Cardiac muscle cell (in vitro differentiated cells and primary cell): Measurements from ENCODE around the gene SRP14. TPM values are rescaled to one million over a fixed set of nuclear protein-coding genes. Genes with fewer than 3 reads are reported as not detected.

Experiments used
- DNase-seq, 2 donors: peaks; one replicate each; pipeline versions ENCODE4 v3.0.0 to v3.0.0-alpha.2; 2010 to 2017; ENCODE audit warnings: low read depth in 1 of 2, low spot score in 1 of 2
- H3K27ac ChIP-seq: fragments of 200-600 bp; sonication (generic); 2 replicates; pipeline ENCODE4 v1.5.1; 2016
- H3K27me3 ChIP-seq: fragments of 200-600 bp; sonication (generic); 2 replicates; pipeline ENCODE4 v1.6.0; 2016; ENCODE audit warnings: control low read depth
- H3K36me3 ChIP-seq: fragments of 200-600 bp; sonication (generic); 2 replicates; pipeline ENCODE4 v1.5.1; 2016; ENCODE audit warnings: control low read depth
- H3K4me1 ChIP-seq: fragments of 200-600 bp; sonication (generic); 2 replicates; pipeline ENCODE4 v1.8.1; 2017; ENCODE audit warnings: low read depth, mild to moderate bottlenecking, mixed run types
- H3K4me3 ChIP-seq: fragments of 200-600 bp; sonication (generic); 2 replicates; pipeline ENCODE4 v1.5.1; 2016; ENCODE audit warnings: mild to moderate bottlenecking
- H3K9me3 ChIP-seq: fragments of 200-600 bp; sonication (generic); 2 replicates; pipeline ENCODE4 v1.5.1; 2017; ENCODE audit warnings: low read depth, mild to moderate bottlenecking, control low read depth
- CTCF ChIP-seq: IDR thresholded peaks from 2 replicates; pipeline ENCODE4 v1.5.1; 2012; ENCODE audit warnings: low read depth, mild to moderate bottlenecking, low read length
- polyA plus RNA-seq: library from polyadenylated mRNA; unstranded; fragments of >200 nt; fragmentation: Nextera tagmentation; extraction: Ambion mirVana; gene quantifications from 2 replicates; pipeline ENCODE4 v1.2.1, GENCODE V29; 2016
- total RNA-seq: library from RNA; depleted of rRNA; stranded (reverse); fragments of >200 nt; gene quantifications from 2 replicates; pipeline ENCODE4 v1.2.3, GENCODE V29; 2016

Gene SRP14
- total and polyA plus RNA-seq, 2 experiments from 2014 or later, result 691 to 1,525 TPM

DNA sequence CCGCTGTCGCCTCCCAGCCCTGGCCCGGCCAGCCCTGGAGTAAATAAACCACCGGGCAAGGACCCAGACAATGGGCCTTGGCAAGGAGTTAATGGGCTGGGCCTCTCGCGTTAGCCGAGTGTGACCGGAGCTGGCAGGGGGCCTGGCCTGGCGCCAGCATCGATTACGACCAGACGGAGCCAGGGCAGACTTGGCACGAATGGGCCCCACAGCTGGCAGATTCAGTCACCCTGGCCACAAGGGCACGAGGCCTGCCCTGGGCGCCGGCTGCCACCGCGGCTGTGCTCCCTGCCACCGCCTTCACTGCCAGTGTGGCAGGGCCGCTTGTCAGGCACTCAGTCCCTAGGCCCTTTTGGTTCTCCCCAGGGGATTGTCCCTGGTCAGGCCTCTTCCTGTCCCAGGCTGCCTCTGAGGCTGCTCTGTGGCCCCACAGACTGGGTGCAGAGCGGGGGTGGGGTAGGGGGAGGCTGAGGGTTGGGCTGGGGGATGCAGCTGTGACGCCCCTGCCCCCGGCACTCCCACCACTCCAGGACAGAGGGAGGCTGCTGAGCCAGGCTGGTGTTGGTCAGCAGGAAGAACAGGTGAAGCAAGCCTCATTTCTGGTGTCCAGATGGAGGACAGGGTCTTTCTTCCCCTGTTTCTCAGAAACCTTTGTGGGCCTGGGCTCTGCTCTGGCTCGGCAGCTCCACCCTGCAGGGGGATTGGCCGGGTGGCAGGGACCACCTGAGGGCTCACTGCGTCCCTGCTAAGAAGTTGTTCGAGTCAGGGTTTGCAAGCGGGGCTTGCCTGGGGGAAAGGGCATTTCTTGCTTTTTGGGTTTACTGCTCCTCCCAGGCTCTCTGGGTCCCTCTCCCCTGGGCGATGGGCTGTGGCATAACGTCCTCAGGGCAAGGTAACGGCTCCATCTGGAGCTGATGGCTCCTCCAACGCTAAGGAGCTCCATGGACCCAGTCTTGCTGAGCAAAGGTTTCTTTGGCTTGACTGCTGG, 30.5 kb upstream of the SRP14 start:
- no peaks in the 10 kb centered on the region for H3K27me3 ChIP-seq
- peaks cover 14% of the 10 kb centered on the region for H3K4me1 ChIP-seq
- peak overlapping the region; percentile 79 for H3K27ac ChIP-seq
- peak; percentile 44 to 72 for DNase-seq
- H3K36me3 ChIP-seq, result no peaks in the 10 kb centered on the region
- TF ChIP-seq CTCF, result no peak
- H3K4me3 ChIP-seq, result no peak overlapping the region
- H3K9me3 ChIP-seq, result no peaks in the 10 kb centered on the region

- no peaks in the 10 kb centered on the region for H3K36me3 ChIP-seq
- no peaks in the 10 kb centered on the region for H3K9me3 ChIP-seq
- no peaks in the 10 kb centered on the region for H3K27me3 ChIP-seq
- no peak overlapping the region for H3K4me3 ChIP-seq
- TF ChIP-seq CTCF, result no peak
- H3K27ac ChIP-seq, result no peak overlapping the region
- peaks cover 14% of the 10 kb centered on the region for H3K4me1 ChIP-seq
- no peak for DNase-seq
Observed at GRCh38 chr15:40067921-40068624, 29.1 kb upstream of the SRP14 start.

- Histone ChIP-seq H3K4me1 (peaks cover 14% of the 10 kb centered on the region), H3K9me3 (no peaks in the 10 kb centered on the region), H3K4me3 (no peak overlapping the region), H3K27me3 (no peaks in the 10 kb centered on the region), H3K27ac (no peak overlapping the region), H3K36me3 (no peaks in the 10 kb centered on the region)
- no peak for TF ChIP-seq CTCF
- DNase-seq, result no peak
Observed at GRCh38 chr15:40066589-40066988, 27.6 kb upstream of the SRP14 start.

DNA sequence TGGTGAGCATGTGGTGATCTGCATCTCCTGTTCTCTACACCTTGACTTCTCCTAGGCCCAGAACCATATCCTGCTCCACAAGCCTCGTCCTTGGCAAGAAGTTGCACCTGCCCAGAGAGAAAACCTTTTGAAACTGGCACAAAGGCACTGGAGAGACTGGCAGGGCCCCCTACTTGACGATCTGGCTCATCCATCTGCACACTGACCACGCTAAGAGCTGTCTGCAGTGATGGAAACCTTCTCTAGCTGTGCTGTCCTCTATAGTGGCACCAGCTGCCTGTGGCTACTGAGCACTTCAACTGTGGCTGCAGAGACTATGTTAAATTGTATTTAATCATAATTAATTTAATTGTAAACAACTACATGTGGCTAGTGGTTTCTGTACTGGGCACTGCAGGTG, 26.2 kb upstream of the SRP14 start:
- TF ChIP-seq CTCF, result no peak
- no peak overlapping the region for H3K27ac ChIP-seq
- H3K27me3 ChIP-seq, result no peaks in the 10 kb centered on the region
- H3K4me3 ChIP-seq, result no peak overlapping the region
- DNase-seq, result no peak
- H3K4me1 ChIP-seq, result peaks cover 14% of the 10 kb centered on the region
- H3K36me3 ChIP-seq, result no peaks in the 10 kb centered on the region
- no peaks in the 10 kb centered on the region for H3K9me3 ChIP-seq

DNA sequence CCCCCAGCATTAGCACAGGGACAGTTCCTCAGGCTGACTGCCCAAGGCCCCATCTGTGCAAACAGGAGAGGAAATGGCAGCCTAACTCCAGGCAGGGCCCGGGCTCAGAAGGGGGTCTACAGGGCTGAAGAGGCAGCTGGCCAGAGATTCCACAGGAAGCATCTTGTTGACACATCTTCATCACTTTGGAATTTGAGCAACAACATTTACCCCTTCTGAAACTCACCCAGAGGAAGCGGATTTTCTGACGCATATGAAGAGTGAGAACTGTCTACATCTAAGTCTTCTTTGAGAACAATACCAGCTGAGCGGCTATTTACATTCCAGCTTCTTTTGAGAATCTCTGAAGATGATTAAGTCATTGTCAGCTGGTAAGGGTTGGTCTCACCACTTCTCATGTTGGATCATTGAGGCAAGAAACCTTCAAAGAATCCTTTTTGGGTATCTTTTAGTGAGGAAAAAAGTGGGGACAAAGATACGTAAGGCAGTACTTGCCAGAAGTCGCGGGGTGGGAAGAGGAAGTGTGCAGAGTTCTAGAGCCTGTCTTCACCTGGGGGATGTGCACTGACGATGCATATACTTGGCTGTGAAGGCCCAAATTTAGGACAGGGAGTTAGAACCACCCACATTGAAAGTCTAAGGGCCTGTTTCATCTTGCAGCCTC, 25.4 kb upstream of the SRP14 start:
- Histone ChIP-seq H3K36me3 (no peaks in the 10 kb centered on the region), H3K27ac (no peak overlapping the region), H3K27me3 (no peaks in the 10 kb centered on the region), H3K9me3 (no peaks in the 10 kb centered on the region), H3K4me1 (peaks cover 11% of the 10 kb centered on the region), H3K4me3 (no peak overlapping the region)
- peak in 1 of 2 donors; percentile 56 for DNase-seq
- TF ChIP-seq CTCF, result no peak
